Large intestine (tissue), 3 donors: Measurements from ENCODE around the gene CDON. TPM values are rescaled to one million over a fixed set of nuclear protein-coding genes. Genes with fewer than 3 reads are reported as not detected.

ENCODE experiments used
- DNase-seq, 2 donors: peaks; one replicate each; pipeline versions ENCODE4 v3.0.0 to v3.0.0-alpha.2; 2013
- H3K27ac ChIP-seq: one replicate; pipeline ENCODE4 v1.5.1; 2013; ENCODE audit warnings: low read length
- H3K27me3 ChIP-seq: 2 replicates; pipeline ENCODE4 v1.6.1; 2013; ENCODE audit warnings: low read length; ENCODE audit not compliant: control insufficient read depth, insufficient read depth
- H3K36me3 ChIP-seq: 2 replicates; pipeline ENCODE4 v1.6.1; 2013; ENCODE audit warnings: low read length; ENCODE audit not compliant: control insufficient read depth, insufficient read depth
- H3K4me1 ChIP-seq: one replicate; pipeline ENCODE4 v1.6.1; 2013; ENCODE audit warnings: low read length; ENCODE audit not compliant: control insufficient read depth, insufficient read depth
- H3K4me3 ChIP-seq: one replicate; pipeline ENCODE4 v1.5.1; 2013; ENCODE audit warnings: low read length
- H3K9me3 ChIP-seq: one replicate; pipeline ENCODE4 v1.6.1; 2013; ENCODE audit warnings: mild to moderate bottlenecking, low read depth, low read length, moderate library complexity; ENCODE audit not compliant: control insufficient read depth
- WGBS: methylation state at CpG from one replicate; pipeline ENCODE4 v1.1.5; 2013; ENCODE audit warnings: low lambda C conversion rate; ENCODE audit not compliant: insufficient coverage; 5-methylcytosine and 5-hydroxymethylcytosine counted together
- polyA plus RNA-seq: library from polyadenylated mRNA; unstranded; fragments of 120-200 nt; gene quantifications from one replicate; pipeline ENCODE4 v1.2.1, GENCODE V29; 2013

The CDON gene
- polyA plus RNA-seq, 1 donor, result 22.8 TPM

DNA sequence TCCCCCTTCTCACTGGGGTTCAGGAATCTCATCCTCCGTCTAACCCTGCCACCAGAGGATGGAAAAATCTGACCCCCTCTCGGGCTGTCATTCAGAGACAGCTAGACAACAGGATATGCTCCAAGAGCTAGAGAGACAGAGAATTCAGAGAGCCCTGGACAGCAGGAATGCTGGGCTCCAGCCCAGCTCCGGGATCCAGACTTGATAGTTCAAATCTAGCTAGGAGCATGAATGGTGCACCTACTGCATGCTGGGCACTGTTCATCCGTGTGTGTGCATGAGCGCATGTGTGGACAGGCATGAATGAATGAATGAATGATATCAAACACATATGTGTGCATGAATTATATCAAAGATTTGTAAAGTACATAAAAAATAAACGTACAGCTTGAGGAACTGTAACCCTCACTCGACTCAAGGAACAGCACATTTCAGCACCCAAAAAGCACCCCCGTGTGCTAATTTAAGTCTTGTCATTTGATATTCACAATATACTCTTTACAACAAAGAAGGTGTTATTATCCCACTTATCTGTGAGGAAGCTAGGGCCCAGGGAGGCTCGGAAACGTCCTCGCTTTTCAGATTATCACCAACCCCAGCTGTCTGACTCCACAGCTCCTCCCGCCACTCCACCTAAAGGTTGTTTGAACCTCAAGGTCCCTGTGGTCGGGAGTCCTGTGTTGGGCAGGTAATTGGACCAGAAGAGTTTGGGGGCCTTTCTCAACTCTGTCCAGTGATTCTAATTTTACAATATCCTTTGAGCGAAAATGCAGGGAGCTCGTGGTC is 117.5 kb downstream of the CDON start:
- no peaks in the 10 kb centered on the region for H3K27me3 ChIP-seq
- H3K4me3 ChIP-seq, result no peak overlapping the region
- H3K4me1 ChIP-seq, result peaks cover 5% of the 10 kb centered on the region
- no peaks in the 10 kb centered on the region for H3K9me3 ChIP-seq
- DNase-seq, result no peak
- no CpG with 5 or more reads among the region's 15 CpGs for WGBS
- H3K36me3 ChIP-seq, result no peaks in the 10 kb centered on the region
- no peak overlapping the region for H3K27ac ChIP-seq

DNA sequence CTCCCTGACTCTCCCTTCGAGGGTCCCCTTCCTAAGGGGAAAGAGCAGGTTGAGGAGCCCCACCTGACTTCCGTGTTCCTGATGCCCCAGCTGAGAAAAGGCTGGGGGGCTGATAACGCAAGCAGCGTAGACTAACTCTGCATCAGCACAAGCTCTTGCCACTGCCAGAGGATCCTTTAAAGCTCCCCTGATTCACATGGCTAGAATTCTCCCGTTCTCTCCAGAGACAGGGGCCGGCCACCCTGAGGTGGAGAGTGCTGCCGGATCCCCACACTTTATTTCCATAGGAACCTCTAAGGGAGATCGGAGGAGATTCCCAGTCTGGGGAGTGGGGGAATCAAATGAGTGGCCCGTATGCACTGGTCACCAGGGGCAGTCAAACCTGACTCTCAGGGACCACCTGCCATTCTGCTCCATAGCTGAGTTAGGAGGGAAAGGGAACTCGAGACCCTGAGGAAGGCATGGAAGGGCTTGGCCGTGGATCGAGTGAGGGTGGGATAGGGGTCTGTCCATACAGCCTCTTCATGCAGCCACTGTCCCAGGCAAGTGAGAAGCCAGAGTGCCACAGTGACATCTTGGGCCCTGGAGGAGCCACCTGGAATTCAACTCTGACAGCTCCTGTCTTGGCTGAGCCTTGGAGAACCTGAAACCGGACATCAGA is 118.2 kb downstream of the CDON start:
- no CpG with 5 or more reads among the region's 13 CpGs for WGBS
- Histone ChIP-seq H3K27me3 (no peaks in the 10 kb centered on the region), H3K36me3 (no peaks in the 10 kb centered on the region), H3K27ac (no peak overlapping the region), H3K4me3 (no peak overlapping the region), H3K4me1 (peaks cover 5% of the 10 kb centered on the region), H3K9me3 (no peaks in the 10 kb centered on the region)
- DNase-seq, result no peak

DNA sequence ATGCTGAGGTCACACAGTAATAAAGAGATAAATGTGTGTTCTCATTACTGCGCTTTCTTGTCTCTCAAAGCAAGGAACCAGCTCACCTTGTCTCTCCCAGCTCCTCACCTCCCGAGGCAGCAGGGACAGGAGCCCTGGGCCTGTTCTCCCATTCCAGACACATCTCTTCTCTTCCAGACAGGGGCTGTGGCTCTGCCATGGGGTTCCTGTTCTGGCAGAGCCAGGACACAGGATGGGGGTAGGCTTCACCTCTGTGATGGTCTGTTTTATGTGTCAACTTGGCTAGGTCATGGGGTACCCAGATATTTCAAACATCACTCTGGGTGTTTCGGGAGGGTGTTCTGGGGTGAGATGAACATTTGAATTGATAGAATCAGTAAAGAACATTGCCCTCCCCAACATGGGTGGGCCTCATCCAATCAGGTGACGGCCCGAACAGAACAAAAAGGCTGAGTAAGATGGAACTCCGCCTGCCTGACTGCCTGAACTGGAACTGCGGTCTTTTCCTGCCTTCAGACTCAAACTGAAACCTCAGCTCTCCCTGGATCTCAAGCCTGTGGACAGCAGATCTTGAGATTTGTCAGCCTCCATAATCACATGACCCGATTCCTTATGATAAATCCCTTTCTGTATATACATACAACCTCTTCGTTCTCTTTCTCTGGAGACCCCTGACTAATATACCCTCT is 118.9 kb downstream of the CDON start:
- no CpG with 5 or more reads among the region's 9 CpGs for WGBS

DNA sequence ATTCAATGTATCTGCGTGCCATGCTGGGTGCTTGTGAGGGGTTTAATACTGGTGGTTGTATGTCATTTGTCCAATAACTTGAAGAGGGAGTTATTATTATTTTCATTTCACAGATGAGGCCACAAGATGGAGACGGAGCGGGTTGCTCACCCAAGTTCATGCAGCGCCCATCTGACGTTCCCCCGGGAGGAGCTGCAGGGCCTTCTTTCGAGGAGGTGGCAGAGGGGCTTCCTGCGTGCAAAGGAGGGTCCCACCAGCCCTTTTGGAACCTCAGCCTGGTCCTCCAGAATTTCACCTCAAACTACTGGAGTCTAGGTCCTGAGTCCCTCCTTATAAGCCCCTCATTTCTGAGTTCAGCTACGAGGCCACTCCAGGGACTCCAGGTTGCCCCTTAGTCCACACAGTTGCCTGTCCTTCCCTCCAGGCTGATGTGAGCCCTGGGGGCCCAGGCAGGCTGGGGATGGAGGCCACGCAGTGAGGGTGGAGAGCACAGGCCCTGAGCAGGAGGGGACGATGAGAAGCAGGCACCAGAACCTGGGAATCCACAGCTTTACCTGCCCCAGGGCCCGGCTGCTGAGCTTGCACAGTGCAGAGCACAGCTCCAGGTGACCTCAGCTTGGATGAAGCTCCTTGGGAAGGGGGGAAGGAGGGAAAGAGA is 119.8 kb downstream of the CDON start:
- 100% methylated on average over 1 of the region's 12 CpGs for whole genome bisulfite sequencing
- Histone ChIP-seq H3K27me3 (no peaks in the 10 kb centered on the region), H3K36me3 (no peaks in the 10 kb centered on the region), H3K27ac (no peak overlapping the region), H3K9me3 (no peaks in the 10 kb centered on the region), H3K4me3 (no peak overlapping the region), H3K4me1 (peaks cover 5% of the 10 kb centered on the region)
- no peak for DNase-seq

More for the DNA sequence above, 118.9 kb downstream of the CDON start:
- Histone ChIP-seq H3K36me3 (no peaks in the 10 kb centered on the region), H3K4me3 (no peak overlapping the region), H3K4me1 (peaks cover 5% of the 10 kb centered on the region), H3K9me3 (no peaks in the 10 kb centered on the region), H3K27ac (no peak overlapping the region), H3K27me3 (no peaks in the 10 kb centered on the region)
- DNase-seq, result no peak

DNA sequence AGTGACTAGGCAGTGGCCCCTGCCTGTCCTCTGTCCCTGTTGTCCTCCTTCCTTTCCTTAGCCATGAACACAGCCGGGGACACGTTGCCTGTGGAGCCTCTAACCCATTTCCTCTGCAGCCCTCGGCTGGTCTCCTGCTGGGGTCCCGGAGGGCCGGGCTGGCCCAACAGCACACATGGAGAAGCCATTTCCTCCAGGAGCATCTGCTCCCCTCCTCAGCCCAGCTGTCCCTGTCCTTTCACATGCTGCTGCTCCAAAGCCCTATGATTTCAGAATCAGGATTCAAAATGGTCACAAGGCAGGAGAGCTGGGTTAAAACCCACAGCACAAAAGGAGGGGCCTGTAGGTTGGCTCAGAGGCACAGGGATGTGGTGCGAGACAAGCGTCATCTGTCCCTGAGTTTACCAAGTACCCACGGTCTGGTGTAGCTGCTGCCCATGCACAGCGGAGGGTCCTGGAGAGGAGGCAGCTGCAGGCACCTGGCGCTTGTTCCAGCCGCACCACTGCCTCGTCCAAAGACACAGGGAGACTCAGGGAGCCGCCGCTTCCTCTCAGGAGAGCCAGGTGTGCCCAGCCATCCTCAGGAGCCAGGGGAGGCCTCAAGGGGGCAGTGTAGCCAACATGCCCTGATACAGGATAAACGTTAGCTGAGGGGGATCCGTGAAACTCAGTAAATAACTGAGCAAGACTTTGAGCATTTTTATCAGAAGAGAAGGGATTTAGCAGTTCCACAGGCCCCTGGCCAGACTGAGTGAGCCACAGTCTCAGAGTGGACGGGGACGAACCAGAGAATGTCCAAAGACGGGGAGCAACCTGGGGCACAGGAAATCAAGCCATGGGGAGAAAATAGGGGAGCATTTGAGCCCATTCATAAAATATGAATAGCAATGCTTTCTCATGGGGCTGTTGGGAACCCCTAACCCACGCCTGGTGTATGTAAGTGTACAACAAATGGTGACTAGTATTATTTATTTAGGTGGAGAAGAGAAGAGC is 120.8 kb downstream of the CDON start:
- no peaks in the 10 kb centered on the region for H3K36me3 ChIP-seq
- 13% methylated on average over 3 of the region's 20 CpGs for WGBS
- H3K9me3 ChIP-seq, result no peaks in the 10 kb centered on the region
- H3K27ac ChIP-seq, result no peak overlapping the region
- H3K4me1 ChIP-seq, result peaks cover 5% of the 10 kb centered on the region
- no peaks in the 10 kb centered on the region for H3K27me3 ChIP-seq
- no peak overlapping the region for H3K4me3 ChIP-seq
- peak; percentile 41 to 46 for DNase-seq

DNA sequence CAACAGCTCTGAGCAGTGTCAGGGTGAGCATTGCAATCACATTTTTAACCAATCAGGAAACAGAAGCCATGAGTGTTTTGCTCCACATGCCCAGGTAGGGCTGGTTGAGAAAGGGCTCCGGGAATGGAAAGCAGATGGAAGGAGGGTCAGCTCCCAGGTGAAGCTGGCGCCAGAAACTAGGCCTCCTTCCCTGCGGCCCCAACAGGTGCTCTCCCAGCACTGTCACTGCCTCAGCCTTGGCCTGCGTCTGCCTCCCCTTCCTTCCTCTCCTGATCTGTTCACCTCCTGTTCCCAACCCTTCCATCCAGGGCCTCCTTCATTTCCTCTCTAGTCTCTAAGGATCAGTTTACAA is 121.4 kb downstream of the CDON start:
- Histone ChIP-seq H3K9me3 (no peaks in the 10 kb centered on the region), H3K4me3 (no peak overlapping the region), H3K27ac (no peak overlapping the region), H3K36me3 (no peaks in the 10 kb centered on the region), H3K4me1 (peaks cover 5% of the 10 kb centered on the region), H3K27me3 (no peaks in the 10 kb centered on the region)
- whole genome bisulfite sequencing, result no CpG with 5 or more reads among the region's 4 CpGs
- DNase-seq, result no peak

DNA sequence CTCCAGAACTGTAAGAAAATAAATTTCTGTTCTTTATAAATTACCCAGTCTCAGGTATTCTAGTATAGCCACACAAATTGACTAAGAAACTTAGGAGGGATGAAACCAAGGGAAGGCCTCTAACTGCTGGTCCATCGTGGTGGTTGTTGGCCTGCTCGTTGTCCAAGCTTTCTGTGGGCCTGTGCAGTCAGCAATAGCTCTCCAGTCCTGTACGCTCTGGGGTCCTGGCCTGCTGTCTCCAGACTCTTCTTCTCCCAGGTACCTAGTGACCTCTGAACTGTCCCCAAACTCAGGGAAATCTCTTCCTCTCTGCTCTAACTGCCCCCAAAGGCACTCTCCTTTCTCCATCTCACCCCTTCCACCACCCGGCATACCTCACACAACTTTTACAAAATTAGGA is 122.5 kb downstream of the CDON start:
- peaks cover 5% of the 10 kb centered on the region for H3K4me1 ChIP-seq
- H3K9me3 ChIP-seq, result no peaks in the 10 kb centered on the region
- 100% methylated on average over 1 of the region's 4 CpGs for WGBS
- H3K4me3 ChIP-seq, result no peak overlapping the region
- no peak for DNase-seq
- H3K27me3 ChIP-seq, result no peaks in the 10 kb centered on the region
- H3K27ac ChIP-seq, result no peak overlapping the region
- H3K36me3 ChIP-seq, result no peaks in the 10 kb centered on the region

DNA sequence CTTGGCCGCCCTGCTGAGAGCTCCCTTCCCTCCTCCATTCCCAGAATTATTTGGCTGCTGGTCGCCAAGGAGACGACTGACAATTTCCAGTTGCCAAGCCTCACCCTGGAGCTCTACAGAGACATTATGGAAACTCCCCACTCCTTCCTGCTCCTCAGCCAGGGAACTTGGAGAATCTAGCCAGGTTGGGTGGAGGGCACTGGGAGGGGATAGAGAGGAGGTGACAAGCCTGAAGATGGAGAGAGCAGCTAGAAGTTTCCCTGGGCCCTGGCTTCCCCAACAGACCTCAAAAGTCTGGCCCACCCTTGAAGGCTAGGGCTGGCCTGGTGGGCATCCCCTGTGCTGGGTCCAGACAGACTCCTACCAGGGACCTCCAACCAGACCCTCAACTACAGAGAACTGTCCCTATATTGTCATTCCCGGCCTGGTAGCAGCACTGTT is 123.6 kb downstream of the CDON start:
- Histone ChIP-seq H3K27ac (no peak overlapping the region), H3K4me1 (peaks cover 5% of the 10 kb centered on the region), H3K9me3 (no peaks in the 10 kb centered on the region), H3K4me3 (no peak overlapping the region), H3K27me3 (no peaks in the 10 kb centered on the region), H3K36me3 (no peaks in the 10 kb centered on the region)
- WGBS, result no CpG with 5 or more reads among the region's 4 CpGs
- DNase-seq, result peak in 1 of 2 donors; percentile 16

DNA sequence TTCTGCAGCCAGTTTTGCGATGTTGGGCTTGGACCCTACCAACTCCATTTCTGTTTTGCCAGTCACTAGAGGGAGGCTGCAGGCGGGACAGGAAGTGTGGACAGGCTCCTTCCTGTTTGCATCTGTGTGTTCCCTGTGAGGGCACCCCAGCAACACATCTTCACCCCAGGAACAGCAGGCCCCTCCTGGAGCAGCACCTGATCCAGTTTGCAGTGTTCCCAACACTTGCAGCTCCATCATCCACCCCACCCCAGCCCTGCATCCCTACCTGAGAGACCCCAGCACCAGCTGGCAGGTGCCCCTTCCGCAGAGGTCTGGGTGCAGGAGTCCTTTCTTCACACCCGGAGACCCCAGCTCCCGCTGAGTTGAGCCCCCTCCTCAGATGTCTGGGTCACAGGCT is 124.2 kb downstream of the CDON start:
- peaks cover 5% of the 10 kb centered on the region for H3K4me1 ChIP-seq
- no peak overlapping the region for H3K4me3 ChIP-seq
- no CpG with 5 or more reads among the region's 5 CpGs for WGBS
- H3K36me3 ChIP-seq, result no peaks in the 10 kb centered on the region
- no peak overlapping the region for H3K27ac ChIP-seq
- DNase-seq, result no peak
- no peaks in the 10 kb centered on the region for H3K27me3 ChIP-seq
- no peaks in the 10 kb centered on the region for H3K9me3 ChIP-seq
